Stimulated activated CD8-positive, alpha-beta memory T cell treated with anti-CD3 and anti-CD28 coated beads, Interleukin-7, amount 100 ng/mL, for 24 hours (primary cell): ENCODE data around the gene DMD.
"Not testable (repeated sequence)": the region's sequence is repeated elsewhere in the genome, so short reads cannot be mapped to it uniquely, and the experiment has no call there.

Experiments
- DNase-seq: peaks from one replicate; pipeline ENCODE4 v3.0.0-alpha.2; 2020; ENCODE audit warnings: low read depth

DMD gene

GRCh38 chrX:33149580-33149979 is 61.8 kb downstream of the DMD start:
- no peak for DNase-seq

DNA sequence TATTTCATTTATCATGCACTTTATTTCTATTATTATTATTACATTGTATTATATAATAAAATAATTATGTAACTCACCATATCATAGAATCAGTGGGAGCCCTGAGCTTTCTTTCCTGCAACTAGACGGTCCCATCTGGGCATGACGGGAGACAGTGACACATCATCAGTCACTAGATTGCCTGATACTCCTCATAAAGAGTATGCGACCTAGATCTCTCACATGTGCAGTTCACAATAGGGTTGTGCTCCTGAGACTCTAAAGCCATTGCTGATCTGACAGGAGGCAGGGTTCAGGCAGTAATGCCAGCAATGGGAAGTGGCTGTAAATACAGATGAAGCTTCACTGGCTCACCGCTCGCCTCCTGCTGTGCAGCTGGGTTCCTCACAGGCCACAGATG is 62.3 kb downstream of the DMD start:
- no peak for DNase-seq

DNA sequence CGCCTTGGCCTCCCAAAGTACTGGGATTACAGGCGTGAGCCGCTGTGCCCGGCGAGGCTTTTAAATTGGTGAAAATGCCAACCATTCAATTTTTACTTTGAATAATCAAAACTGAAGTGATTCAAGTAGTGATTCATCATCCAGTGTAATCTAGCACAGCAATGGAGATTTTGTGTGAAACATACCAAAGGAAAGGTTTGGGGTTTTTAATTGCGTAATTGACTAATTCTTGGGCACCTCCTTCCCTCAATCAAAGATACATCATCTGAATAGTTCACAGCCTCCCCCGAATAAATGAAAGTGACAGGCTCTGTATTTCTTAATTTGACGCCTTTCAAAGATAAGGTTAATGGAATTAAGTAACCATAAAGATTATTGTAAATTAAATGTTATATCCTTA is 69.0 kb downstream of the DMD start:
- DNase-seq, result no peak

DNA sequence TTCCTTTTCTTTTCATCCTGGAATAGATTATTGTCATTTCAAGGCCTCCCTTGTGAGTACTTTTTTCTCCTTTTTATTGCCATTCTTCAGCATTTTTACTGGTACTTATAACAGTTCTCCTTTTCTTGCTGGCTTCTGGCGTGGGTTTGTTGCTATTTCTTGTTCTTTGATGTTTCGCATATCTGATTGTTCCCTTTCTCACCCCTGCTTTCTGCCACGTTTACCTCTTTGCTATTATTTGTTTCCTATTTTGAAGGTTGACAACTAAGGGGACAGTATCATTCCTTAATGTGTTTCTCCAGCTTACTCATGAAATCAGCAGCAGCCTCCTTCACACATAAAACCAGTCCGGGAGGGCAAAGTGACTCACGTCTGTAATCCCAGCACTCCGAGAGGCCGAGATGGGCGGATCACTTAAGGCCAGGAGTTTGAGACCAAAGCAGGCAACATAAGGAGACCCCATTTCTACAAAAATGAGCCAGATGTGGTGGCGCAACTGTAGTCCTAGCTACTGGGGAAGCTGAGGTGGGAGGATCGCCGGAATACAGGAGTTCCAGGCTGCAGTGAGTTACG is 72.6 kb downstream of the DMD start:
- no peak for DNase-seq

DNA sequence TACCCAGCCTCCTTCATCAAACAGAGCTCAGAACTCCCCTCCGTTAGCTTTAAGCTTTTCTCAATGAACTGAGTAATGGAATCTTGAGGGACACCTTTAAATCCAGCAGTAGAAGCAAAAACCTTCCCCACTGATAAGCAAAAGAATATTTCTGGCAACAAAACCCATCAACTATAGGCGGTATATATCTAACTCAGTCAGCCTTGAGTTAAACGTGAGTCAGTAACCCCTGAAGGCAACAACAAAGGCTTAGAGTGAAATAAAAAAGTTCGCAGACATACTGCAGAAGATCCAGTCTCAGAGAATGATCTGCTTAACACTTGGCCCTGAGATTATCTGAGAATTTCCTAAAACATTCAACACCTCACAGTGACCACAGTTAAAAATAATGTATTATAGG is 77.2 kb downstream of the DMD start:
- DNase-seq, result no peak

- DNase-seq, result no peak
Observed at GRCh38 chrX:33133320-33133719, 78.0 kb downstream of the DMD start.

DNA sequence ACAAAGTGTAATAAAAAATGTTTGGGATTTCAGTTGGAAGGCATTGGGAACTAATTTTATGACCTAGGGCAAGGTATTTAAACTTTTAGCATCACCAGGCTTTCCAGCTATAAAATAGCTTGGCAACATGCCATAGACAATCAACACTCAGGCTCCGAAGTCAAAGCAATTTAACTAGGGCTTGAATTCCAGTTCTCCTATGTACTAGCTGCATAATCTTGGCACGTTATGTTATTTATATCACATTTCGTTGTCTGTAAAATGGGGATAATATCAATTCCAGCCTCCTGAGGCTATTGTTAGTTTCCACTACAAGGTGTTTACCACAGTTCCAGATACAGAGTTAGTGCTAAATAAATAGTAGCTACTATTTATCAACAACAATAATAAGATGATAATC is 78.8 kb downstream of the DMD start:
- DNase-seq, result no peak

DNA sequence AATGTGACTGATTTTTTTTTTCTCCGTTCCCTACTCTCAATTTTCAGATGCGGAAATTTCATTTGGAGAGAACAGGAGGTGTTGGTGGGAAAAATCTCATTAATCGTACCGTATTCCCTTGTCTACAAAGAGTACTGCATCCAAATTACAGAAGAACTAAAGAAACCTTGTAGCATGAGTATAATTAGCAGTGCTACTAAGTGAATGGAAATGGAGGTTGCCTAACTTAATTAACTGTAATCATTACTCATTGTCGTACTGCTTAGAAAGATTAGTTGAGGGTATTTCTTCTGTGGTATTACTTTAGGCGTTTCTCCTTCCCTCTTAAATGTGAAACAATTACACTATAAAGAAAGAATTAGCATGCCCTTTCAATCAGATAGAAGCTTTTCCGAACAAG is 81.7 kb downstream of the DMD start:
- no peak for DNase-seq

- DNase-seq, result no peak
Observed at GRCh38 chrX:33128048-33128805, 83.1 kb downstream of the DMD start.

DNA sequence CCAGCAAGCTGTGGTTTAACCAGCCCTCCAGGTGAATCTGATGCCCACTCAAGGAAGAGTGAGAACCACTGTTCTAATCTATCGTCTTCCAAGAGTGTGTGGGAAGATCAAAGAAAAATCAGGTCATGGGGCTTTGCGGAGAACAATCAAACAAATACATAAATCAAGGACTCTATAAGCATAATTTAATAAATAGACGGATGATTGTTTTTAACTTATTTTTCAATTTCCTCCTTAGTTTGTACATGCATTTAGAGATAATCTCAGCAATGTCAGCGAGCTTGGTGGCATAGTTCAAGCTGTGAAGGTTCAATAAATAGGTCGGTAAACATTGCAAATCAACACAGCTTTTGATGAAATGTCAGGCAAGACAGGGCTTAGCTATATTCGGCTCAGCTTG is 84.9 kb downstream of the DMD start:
- DNase-seq, result no peak

DNA sequence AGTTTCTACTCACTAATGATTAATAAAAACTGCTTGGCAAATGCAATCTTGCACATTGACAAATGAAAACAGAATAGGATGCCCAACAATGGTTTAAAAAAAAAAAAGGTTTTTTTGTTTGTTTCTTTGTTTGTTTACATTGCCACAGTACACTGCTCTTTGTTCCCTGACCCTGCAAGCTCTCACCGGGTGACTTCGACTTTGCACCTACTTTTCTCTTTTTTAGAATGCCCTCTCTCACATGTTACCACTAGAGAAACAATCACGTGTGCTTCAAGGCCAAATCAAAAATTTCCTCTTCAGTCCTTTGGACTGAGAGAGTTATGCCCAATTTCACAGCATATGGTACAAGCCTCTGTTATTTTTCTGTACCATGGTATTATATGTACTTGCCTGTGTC is 101.5 kb downstream of the DMD start:
- DNase-seq, result no peak

- DNase-seq, result no peak
Observed at GRCh38 chrX:33106737-33107136, 104.6 kb downstream of the DMD start.

GRCh38 chrX:33095079-33095478 is 116.3 kb downstream of the DMD start:
- no peak for DNase-seq

- no peak for DNase-seq
Observed at GRCh38 chrX:33087411-33087810, 123.9 kb downstream of the DMD start.

GRCh38 chrX:33086886-33087285 is 124.5 kb downstream of the DMD start:
- no peak for DNase-seq

- DNase-seq, result no peak
Observed at GRCh38 chrX:33082371-33082770, 129.0 kb downstream of the DMD start.

DNA sequence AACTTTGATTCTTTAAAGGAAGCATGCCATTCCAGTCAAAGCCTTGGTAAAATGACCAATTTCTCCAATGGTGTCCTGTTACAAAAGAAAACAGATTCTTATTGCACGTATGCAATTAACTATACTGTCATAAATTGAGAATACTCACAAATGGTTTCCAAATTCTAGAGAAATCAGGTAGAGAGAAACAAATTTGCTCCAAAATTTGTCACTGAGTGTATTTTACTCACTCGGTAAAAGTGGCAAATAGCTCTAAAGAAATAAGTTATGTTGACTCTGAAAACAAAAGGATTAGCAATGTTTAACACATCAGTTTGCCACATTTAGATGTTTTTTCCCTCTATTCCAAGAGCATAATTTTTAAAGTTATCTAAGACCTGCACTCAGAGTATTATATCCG is 133.1 kb downstream of the DMD start:
- DNase-seq, result no peak

DNA sequence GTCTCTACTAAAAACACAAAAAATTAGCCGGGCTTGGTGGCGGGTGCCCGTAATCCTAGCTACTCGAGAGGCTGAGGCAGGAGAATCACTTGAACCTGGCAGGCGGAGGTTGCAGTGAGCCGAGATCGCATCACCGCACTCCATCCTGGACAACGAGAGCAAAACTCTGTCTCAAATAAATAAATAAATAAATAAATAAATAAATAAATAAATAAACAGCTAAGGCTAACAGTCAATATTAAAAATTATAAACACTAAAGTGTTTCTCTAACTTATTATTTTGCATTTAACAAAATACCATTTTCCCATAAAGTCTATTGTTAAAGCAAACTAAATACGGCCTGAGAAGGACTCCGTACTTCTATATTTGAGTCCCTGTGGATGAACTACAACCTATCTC is 137.7 kb downstream of the DMD start:
- DNase-seq, result not testable (repeated sequence)

- DNase-seq, result no peak
Observed at GRCh38 chrX:33065415-33065814, 145.9 kb downstream of the DMD start.

- no peak for DNase-seq
Observed at GRCh38 chrX:33062041-33062440, 149.3 kb downstream of the DMD start.

- no peak for DNase-seq
Observed at GRCh38 chrX:33053001-33053400, 158.3 kb downstream of the DMD start.

DNA sequence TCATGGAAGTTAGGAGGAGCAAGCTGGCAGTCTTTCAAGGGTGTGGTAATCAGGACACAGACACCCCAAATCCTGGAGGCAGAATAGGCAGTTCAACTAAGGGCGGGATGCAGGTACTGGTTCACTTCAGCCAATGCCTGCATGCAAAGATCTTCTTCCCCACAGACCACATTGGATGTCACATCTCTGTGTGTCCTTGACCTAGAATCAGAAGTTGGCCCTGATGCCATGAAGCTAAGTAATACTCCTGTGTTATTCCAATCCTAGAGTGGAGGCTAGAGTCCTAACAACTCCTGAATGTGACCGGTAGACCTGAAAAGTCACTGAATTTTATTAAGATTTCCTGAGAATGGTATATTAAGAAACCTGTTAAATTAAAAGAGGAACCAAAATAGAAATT is 165.5 kb downstream of the DMD start:
- no peak for DNase-seq

GRCh38 chrX:33045245-33045644 is 166.1 kb downstream of the DMD start:
- DNase-seq, result no peak

GRCh38 chrX:33041141-33041540 is 170.2 kb downstream of the DMD start:
- DNase-seq, result no peak
